HCT116 (cell line): Measurements from ENCODE around the gene CDC14B. TPM values are rescaled to one million over a fixed set of nuclear protein-coding genes. Genes with fewer than 3 reads are reported as not detected.

ENCODE experiments used
- ATAC-seq: fragments of 200-7000 bp; cut with Tn5 transposase; 2 replicates; pipeline ENCODE4 v1.9.1; 2020; ENCODE audit warnings: mild to moderate bottlenecking, moderate library complexity
- BruUV-seq: library from RNA; stranded (reverse); fragments of 400-500 nt; replicated peaks from 2 replicates; lab custom pipeline; 2021; lab: Mats Ljungman, UMichigan
- CTCF ChIA-PET: fragments of 300-600 bp; sonication (Branson Sonifier 250); formaldehyde crosslinking; loops from one replicate; lab custom pipeline; 2021; ENCODE audit warnings: antibody characterized with exemption; lab: Charles Lee
- POLR2A ChIA-PET: fragments of 300-600, 350-600 bp; sonication (Branson Sonifier 250); formaldehyde crosslinking; loops from one replicate; lab custom pipeline; 2021; ENCODE audit warnings: antibody characterized with exemption; lab: Charles Lee
- RAD21 ChIA-PET, 2 experiments: fragments of 300-600 bp; sonication (Branson Sonifier 250); formaldehyde crosslinking; loops; one replicate each; lab custom pipeline; 2023; ENCODE audit warnings: low total read pairs in 2 of 2; ENCODE audit not compliant: uncharacterized antibody in 2 of 2, unreplicated experiment in 2 of 2, low non-redundant PET in 1 of 2; lab: Charles Lee
- DNase-seq: peaks from one replicate; pipeline ENCODE4 v3.0.0-alpha.2; 2010; ENCODE audit warnings: low read depth, low spot score
- H2AFZ ChIP-seq: fragments of 200-600 bp; shearing (Covaris generic), sonication (generic); 2 replicates; pipeline ENCODE4 v1.6.1; 2017; ENCODE audit warnings: low read depth, mixed run types, mixed read lengths, antibody characterized with exemption, low read length; ENCODE audit not compliant: poor library complexity, severe bottlenecking
- H3K27ac ChIP-seq: 2 replicates; pipeline ENCODE4 v1.5.1; 2012; ENCODE audit warnings: low read depth, low read length
- H3K27me3 ChIP-seq: fragments of 200-600 bp; sonication (generic); 2 replicates; pipeline ENCODE4 v1.6.1; 2016; ENCODE audit warnings: mixed run types, low read length, mixed read lengths; ENCODE audit not compliant: insufficient read depth
- H3K36me3 ChIP-seq, 2 experiments: fragments of 200-500 bp in 1 of 2; fragments of 200-600 bp in 1 of 2; sonication (Bioruptor generic) in 1 of 2; sonication (generic) in 1 of 2; 2 replicates each; pipeline versions ENCODE4 v1.5.1 to v1.6.1; 2014 to 2016; ENCODE audit warnings: low read length in 2 of 2, inconsistent platforms in 1 of 2, mixed read lengths in 1 of 2, mixed run types in 1 of 2; ENCODE audit not compliant: insufficient read depth in 2 of 2, control insufficient read depth in 1 of 2
- H3K4me1 ChIP-seq, 2 experiments: fragments of 200-600 bp in 1 of 2; sonication (generic) in 1 of 2; 2 replicates each; pipeline versions ENCODE4 v1.5.1 to v1.6.1; 2012 to 2017; ENCODE audit warnings: low read length in 2 of 2, inconsistent platforms in 1 of 2, mild to moderate bottlenecking in 1 of 2, mixed read lengths in 1 of 2, mixed run types in 1 of 2, moderate library complexity in 1 of 2; ENCODE audit not compliant: insufficient read depth in 2 of 2, control insufficient read depth in 1 of 2
- H3K4me2 ChIP-seq: fragments of 200-600 bp; sonication (generic); 2 replicates; pipeline ENCODE4 v1.6.1; 2017; ENCODE audit warnings: mixed run types, low read length, mixed read lengths
- H3K4me3 ChIP-seq, 2 experiments: fragments of 200-600 bp in 1 of 2; sonication (generic) in 1 of 2; replicated peaks in 1 of 2; 2 replicates each; pipeline ENCODE4 v1.5.1; 2011 to 2016; ENCODE audit warnings: low read length in 2 of 2, control low read depth in 1 of 2, low read depth in 1 of 2, mild to moderate bottlenecking in 1 of 2, mixed read lengths in 1 of 2, mixed run types in 1 of 2
- H3K79me2 ChIP-seq: fragments of 200-600 bp; sonication (generic); 2 replicates; pipeline ENCODE4 v1.6.1; 2017; ENCODE audit warnings: mild to moderate bottlenecking, mixed run types, low read length, moderate library complexity, mixed read lengths; ENCODE audit not compliant: insufficient read depth
- H3K9ac ChIP-seq: fragments of 200-600 bp; sonication (generic); 2 replicates; pipeline ENCODE4 v1.6.1; 2016; ENCODE audit warnings: low read length, mixed read lengths
- H3K9me2 ChIP-seq: fragments of 200-600 bp; sonication (generic), shearing (Covaris generic); 2 replicates; pipeline ENCODE4 v1.6.1; 2017; ENCODE audit warnings: mixed run types, mild to moderate bottlenecking, moderate library complexity; ENCODE audit not compliant: insufficient read depth
- H3K9me3 ChIP-seq, 2 experiments: fragments of 200-500 bp in 1 of 2; fragments of 200-600 bp in 1 of 2; sonication (Bioruptor generic) in 1 of 2; sonication (generic) in 1 of 2; 2 replicates each; pipeline ENCODE4 v1.6.1; 2014 to 2017; ENCODE audit warnings: low read length in 2 of 2, mixed read lengths in 2 of 2, inconsistent platforms in 1 of 2, low read depth in 1 of 2, mild to moderate bottlenecking in 1 of 2, mixed run types in 1 of 2, moderate library complexity in 1 of 2; ENCODE audit not compliant: control insufficient read depth in 1 of 2, insufficient read depth in 1 of 2
- H4K20me1 ChIP-seq: fragments of 200-600 bp; sonication (generic), shearing (Covaris generic); 2 replicates; pipeline ENCODE4 v1.6.1; 2017; ENCODE audit warnings: mixed run types, mild to moderate bottlenecking, moderate library complexity; ENCODE audit not compliant: insufficient read depth
- EZH2 ChIP-seq: fragments of 200-600 bp; sonication (generic); IDR thresholded peaks from 2 replicates; pipeline ENCODE4 v1.6.1; 2017; ENCODE audit warnings: antibody characterized with exemption, mixed run types
- RAD21 ChIP-seq: IDR thresholded peaks from 2 replicates; pipeline ENCODE4 v1.6.1; 2012; ENCODE audit warnings: low read depth, mild to moderate bottlenecking
- SIN3A ChIP-seq: IDR thresholded peaks from 2 replicates; pipeline ENCODE4 v1.6.1; 2012; ENCODE audit warnings: low read depth
- TCF7L2 ChIP-seq: IDR thresholded peaks from 2 replicates; pipeline ENCODE4 v1.7.0; 2011; ENCODE audit warnings: borderline replicate concordance, inconsistent platforms; ENCODE audit not compliant: insufficient read depth, insufficient read length; ENCODE audit errors: extremely low read depth
- ZFX ChIP-seq: fragments of 450-650 bp; IDR thresholded peaks from 2 replicates; pipeline ENCODE4 v1.6.1; 2017
- intact Hi-C: fragments of 100-400 bp; cut with micrococcal nuclease; formaldehyde crosslinking; loops from 2 replicates; pipeline ENCODE4 v1.10.0; 2022
- total RNA-seq: library from RNA; stranded (reverse); gene quantifications from one replicate; pipeline ENCODE4 v1.2.1, GENCODE V29; 2021; ENCODE audit not compliant: unreplicated experiment

The CDC14B gene
- total RNA-seq, 1 experiment from 2014 or later = 21.6 TPM

GRCh38 chr9:96668868-96669534, 49.4 kb upstream of the CDC14B start:
- ATAC-seq = no peak
- POLR2A ChIA-PET = no interaction called here

GRCh38 chr9:96667363-96667728, 47.7 kb upstream of the CDC14B start:
- RAD21 ChIA-PET = interaction anchor here (1.4 to 2.1 kb wide), 2 partner anchors 340 to 435 kb away, joined by 4 read pairs; no protein-coding TSS in a partner anchor
- Histone ChIP-seq H2AFZ (no peak overlapping the region), H3K4me1 (peaks cover 0 to 3% of the 10 kb centered on the region in 2 experiments; a peak in 2 of 4 replicates), H3K79me2 (no peaks in the 10 kb centered on the region), H3K27ac (no peak overlapping the region), H3K4me2 (no peak overlapping the region), H3K9me2 (no peaks in the 10 kb centered on the region), H3K9ac (no peak overlapping the region), H3K4me3 (no peak overlapping the region), H3K9me3 (no peaks in the 10 kb centered on the region), H4K20me1 (no peaks in the 10 kb centered on the region), H3K27me3 (no peaks in the 10 kb centered on the region), H3K36me3 (no peaks in the 10 kb centered on the region)
- TF ChIP-seq EZH2 = no peak
- 0 out of 2 replicates have a peak, but pooled peaks have one; percentile 6 for TF ChIP-seq RAD21
- CTCF ChIA-PET = interaction anchor here (0.8 to 2.0 kb wide), 3 partner anchors 323 to 435 kb away, joined by 3 to 13 read pairs (median 3); no protein-coding TSS in a partner anchor
- intact Hi-C loops = loop anchor here (5.0 kb wide), 2 partner anchors 215 to 340 kb away; partner anchors contain the start of gene HABP4
- ATAC-seq (peak; percentile 39), DNase-seq (no peak)
- POLR2A ChIA-PET = no interaction called here
- BruUV-seq = no TSS peak

More at GRCh38 chr9:96668868-96669534, 49.4 kb upstream of the CDC14B start:
- Histone ChIP-seq H3K4me2 (no peak overlapping the region), H3K9ac (no peak overlapping the region), H3K36me3 (no peaks in the 10 kb centered on the region), H3K9me2 (no peaks in the 10 kb centered on the region), H4K20me1 (no peaks in the 10 kb centered on the region), H3K4me1 (peaks cover under 1 to 4% of the 10 kb centered on the region in 2 experiments; a peak in 3 of 4 replicates), H2AFZ (no peak overlapping the region), H3K9me3 (no peaks in the 10 kb centered on the region), H3K27ac (no peak overlapping the region), H3K27me3 (no peaks in the 10 kb centered on the region), H3K4me3 (no peak overlapping the region), H3K79me2 (no peaks in the 10 kb centered on the region)
- TF ChIP-seq ZFX = no peak
- no peak for TF ChIP-seq TCF7L2
- no peak for TF ChIP-seq SIN3A
- BruUV-seq = no TSS peak
- intact Hi-C loops = loop anchor here (5.0 kb wide), 2 partner anchors 217 to 342 kb away; partner anchors contain the start of gene HABP4
- ChIA-PET CTCF (no interaction called here), RAD21 (no interaction called here)
- no peak for DNase-seq
